Activated T-cell treated with anti-CD3 and anti-CD28 coated beads, Interleukin-2, amount 50 U/mL, for 1 hour (primary cell): ENCODE data around the gene LGALS14.
"Not testable (repeated sequence)": the region's sequence is repeated elsewhere in the genome, so short reads cannot be mapped to it uniquely, and the experiment has no call there.

Source experiments
- DNase-seq: peaks from one replicate; pipeline ENCODE4 v3.0.0-alpha.2; 2020

The LGALS14 gene

DNA sequence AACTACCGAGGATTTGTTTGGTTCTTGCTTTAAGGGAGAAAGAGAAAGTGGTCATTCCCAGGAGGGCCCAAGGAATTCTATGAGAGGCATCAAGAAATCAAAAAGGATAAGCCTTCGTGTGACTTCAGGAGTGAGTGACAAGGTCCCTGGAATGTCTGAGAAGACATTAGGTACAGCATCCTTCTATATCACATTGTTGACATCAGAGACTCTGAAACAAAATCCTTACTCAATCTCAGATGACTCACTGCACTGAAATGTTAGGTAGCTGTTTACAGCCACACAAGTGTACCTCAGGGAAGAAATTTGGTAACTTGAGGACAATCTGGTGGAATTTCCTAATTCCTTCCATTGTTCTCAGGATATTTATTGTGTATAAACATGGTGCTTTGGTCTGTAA, 7.9 kb upstream of the LGALS14 start:
- no peak for DNase-seq

DNA sequence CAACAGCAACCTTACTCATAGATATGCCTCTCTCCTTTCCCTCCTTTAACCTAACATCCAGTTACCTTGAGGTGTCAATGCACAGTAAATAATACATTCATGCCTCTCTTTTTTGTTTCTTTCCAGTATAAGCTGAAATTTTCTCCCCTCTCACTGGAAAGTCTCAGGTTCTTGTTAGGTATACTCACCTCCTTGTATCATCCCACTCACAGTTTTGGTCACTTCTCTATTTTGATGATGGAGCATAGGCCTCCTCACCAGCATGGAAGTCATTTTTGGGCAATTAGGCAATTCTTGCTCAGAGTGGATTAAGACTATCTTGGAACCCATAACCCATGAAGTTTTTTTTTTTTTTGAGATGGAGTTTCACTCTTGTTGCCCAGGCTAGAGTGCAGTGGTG, 5.7 kb upstream of the LGALS14 start:
- DNase-seq, result no peak

DNA sequence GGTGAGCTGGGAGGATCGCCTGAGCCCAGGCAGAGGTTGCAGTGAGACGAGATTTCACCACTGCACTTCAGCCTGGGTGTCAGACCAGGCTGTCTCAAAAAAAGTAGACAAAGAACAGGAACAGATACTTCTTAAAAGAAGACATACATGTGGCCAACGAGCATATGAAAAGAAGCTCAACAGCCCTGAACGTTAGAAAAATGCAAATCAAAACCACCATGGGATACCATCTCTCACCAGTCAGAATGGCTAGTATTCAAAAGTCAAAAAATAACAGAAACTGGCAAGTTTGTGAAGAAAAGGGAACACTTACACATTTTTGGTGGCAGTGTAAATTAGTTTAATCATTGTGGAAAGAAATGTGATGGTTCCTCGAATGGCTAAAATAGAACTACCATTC, 3.0 kb upstream of the LGALS14 start:
- no peak for DNase-seq

GRCh38 chr19:39705578-39706188, 1.4 kb downstream of the LGALS14 start:
- no peak for DNase-seq

DNA sequence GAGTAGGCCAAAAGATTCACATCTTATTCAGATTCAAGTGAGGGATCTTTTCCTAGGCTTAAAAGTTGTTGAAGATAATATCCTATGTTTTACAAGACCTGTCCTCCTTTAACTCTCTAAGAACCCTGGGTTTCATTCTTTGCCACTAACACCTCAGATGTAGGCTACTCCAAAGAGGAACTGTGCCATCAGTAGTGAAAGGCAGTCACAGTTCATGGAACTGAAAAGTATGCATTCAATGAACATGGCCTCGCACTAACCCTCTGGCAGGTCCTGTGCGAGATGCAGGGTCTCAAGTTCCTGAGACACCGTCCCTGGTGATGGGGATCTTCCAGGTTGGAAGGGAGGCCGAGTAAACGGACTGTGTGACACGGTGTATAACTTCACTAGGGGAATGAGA, 4.3 kb downstream of the LGALS14 start:
- DNase-seq, result no peak

DNA sequence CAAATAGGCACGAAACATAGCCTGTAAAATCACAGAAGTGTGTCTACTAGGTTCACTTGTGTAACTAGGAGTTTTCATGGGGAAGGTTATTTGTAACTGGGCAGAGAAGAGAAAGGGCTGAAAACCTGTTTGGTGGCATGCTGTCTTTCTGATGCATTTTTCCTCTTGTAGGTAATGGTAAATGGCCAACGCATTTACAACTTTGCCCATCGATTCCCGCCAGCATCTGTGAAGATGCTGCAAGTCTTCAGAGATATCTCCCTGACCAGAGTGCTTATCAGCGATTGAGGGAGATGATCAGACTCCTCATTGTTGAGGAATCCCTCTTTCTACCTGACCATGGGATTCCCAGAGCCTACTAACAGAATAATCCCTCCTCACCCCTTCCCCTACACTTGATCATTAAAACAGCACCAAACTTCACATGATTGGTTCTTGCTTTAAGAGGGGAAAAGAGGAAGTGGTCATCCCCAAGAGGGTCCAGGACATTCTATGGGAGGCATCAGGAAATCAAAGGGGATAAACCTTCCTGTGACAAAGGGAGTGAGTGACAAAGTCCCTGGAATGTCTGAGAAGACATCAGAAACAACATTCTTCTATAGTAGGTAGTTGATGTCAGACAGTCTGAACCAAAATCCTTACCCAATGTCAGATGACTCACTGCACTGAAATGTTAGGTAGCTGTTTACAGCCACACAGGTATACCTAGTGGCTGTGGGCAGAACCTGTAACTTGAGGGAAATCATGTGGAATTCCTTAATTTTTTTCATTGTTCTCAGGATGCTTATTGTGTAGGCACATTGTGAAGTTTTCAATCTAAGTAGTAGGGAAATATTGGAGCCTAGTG, 5.0 kb downstream of the LGALS14 start:
- DNase-seq, result no peak

DNA sequence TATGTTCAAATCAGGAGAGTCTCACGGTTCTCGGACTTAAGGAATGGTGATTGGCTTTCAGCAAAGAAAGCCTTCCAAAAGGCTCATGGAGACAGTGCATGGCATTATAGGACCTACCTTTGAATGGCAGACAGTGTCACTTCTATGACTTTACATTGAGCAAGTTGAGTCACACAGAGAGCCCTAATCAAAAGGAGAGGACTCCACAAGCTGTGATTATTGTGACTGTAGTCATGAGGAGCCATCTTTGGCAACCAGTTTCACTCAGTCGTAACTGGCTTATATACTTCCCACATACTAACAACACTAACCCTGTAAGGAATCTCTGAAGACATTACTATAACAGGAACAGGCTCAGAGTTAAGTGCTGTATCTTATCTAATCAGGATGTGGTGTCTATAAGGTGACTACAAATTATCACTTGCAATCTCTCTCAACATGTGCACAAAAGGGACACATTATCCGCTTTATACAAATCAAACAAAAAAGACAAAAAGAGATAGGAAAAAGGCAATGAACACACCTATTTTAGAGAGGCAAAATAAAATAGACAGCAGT, 6.1 kb downstream of the LGALS14 start:
- DNase-seq, result no peak

- DNase-seq, result not testable (repeated sequence)
These were observed 15.9 kb downstream of the LGALS14 start for GRCh38 chr19:39720144-39720543.

GRCh38 chr19:39725995-39726394, 21.7 kb downstream of the LGALS14 start:
- no peak for DNase-seq

DNA sequence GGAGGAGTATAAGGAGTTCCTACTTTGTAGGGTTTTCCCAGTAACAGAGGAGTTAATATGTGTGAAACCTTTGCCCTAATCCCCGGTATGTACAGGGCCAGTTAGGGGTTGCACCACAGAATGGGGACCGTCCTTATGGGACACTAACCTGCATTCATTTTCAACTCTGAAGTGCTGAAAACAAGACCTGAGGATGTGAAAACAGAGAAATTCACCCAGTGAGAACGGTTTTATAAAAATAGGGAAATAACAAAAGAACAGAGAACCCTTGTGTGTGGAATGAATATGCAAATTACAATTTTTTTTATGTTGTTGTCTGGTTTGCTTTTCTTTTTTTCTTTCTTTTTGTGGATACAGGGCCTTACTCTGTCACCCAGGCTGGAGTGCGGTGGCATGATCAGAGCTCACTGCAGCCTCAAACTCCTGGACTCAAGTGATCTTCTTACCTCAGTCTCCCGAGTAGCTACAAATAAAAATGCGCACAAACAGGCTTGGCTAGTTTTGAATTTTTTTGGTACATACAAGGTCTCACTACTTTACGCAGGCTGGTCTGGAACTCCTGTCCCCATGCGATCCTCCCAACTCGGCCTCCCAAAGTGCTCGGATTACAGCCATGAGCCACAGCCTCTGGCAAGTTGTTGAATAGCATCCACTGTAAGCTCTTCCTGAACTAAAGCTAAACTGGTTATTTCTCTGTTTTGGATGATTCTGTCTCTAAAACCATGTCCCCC, 23.0 kb downstream of the LGALS14 start:
- DNase-seq, result no peak

DNA sequence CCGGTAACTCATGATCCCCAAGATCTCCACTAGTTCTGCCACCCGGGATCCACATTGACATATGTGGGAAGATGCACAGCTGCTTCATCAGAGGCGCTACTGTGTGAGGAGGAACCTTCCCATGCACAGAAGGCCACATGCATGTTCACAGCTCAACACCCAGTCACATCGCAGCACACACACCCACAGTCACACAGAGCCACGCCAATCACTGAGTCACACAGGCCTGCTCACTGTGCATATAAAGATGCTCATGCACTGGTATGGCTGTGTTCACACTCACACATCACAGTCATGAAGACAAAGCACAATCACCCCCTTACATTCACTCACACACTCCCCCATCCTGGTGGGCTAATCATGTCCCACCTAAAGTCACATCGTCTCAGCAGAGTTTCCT, 23.8 kb downstream of the LGALS14 start:
- DNase-seq, result no peak

DNA sequence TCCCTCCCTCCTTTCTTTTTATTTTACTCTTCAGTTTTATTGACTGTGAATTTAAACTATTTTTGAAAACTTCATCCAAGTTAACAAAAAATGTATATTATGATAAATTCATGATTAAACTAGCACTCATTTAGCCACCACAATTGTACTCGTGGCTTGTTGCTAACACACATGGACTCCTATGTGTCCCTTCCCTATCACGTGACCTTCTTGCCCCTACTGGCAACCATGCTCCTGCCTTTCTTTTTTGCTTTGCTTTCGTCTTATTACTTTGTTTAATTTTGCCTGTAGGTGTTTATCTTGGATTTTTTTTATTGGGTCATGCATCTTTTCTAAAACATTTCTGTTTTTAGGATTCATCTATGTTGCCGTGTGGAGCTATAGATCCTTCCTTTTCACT, 25.3 kb downstream of the LGALS14 start:
- DNase-seq, result no peak

GRCh38 chr19:39731685-39732084, 27.4 kb downstream of the LGALS14 start:
- no peak for DNase-seq

DNA sequence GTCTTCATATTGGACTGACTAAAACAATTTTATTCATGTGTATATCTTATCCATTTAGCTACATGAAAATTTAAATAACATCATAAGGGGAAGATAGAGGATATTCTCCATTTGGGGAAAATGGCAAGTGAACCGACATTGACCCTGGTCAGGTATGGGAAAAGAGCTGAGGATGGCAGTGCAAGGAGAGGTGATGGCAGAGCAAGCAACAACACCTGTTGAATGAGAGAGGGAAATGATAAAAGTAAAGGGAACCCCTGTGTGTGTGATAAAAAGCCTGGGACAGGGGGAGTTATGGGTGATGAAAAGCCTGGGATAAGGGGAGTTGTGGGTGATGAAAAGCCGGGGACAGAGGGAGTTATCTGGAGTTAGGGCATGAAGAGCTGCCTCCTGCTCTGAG, 29.6 kb downstream of the LGALS14 start:
- no peak for DNase-seq

DNA sequence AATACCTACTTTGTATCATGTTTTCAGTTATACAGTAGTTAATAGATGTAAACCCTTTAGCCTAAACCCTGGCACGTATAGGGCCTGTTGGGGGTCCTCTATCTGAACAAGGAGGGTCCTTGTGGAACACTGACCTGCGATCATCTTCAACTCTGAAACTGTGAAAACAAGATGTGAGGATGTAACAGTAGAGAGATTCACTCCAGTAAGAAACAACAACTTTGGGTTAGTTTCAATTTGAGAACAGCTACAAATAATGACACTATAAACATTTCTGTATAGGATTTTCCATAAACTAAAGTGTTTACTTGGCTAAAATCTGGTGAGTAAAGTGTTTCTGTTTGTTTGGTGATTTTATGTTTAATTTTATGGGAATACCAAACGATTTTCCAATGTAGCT, 31.4 kb downstream of the LGALS14 start:
- no peak for DNase-seq

GRCh38 chr19:39736088-39736487, 31.8 kb downstream of the LGALS14 start:
- DNase-seq, result no peak

GRCh38 chr19:39737351-39737750, 33.1 kb downstream of the LGALS14 start:
- DNase-seq, result no peak

- DNase-seq, result no peak
These were observed 33.6 kb downstream of the LGALS14 start, which contains the start of gene CLC for GRCh38 chr19:39737891-39738290. CLC (minus strand) TSS chr19:39738029; CDS start chr19:39737952, 77 bp downstream.

DNA sequence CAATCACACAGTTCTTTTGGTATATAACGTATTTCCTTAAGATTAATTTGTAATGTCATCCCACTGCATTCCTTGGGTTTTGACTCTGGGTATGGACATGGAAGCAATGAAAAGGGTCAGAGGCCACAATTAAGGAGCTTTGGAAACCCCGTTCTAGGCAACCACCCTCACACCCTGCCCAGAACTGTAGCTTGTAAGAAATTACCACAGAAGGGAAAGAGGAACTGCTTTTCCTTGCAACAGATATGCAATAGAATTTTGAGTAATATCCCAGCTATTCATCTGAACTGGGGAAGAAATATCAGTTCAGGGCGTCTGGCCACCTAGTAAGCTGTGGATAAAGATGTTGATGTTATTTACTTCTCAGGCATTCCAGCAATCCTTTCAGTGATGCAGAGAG, 34.5 kb downstream of the LGALS14 start:
- DNase-seq, result no peak

GRCh38 chr19:39740395-39740794, 36.1 kb downstream of the LGALS14 start:
- DNase-seq, result no peak

GRCh38 chr19:39745643-39746042, 41.4 kb downstream of the LGALS14 start:
- DNase-seq, result no peak

- DNase-seq, result no peak
These were observed 42.7 kb downstream of the LGALS14 start for GRCh38 chr19:39746836-39747529.

DNA sequence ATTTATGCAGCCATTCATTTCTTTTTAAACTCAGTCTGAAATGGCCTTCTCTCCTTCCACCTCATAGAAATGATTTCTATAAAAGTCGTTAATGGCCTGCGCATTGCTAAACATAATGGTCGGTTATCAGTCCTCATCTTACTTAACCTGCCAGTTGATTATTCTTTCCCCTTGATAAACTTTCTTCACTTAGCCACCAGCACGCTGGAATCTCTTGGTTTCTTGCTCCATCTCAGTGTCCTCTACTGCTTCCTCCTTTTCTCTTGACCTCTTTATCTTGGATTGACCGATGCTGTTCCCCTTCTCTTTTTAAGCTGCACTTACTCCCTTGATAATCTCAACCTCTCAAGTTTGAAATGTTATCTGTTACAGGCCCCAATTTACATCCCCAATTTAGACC, 45.7 kb downstream of the LGALS14 start:
- DNase-seq, result no peak
